ENCODE data around the gene LMBRD1. TPM values are rescaled to one million over a fixed set of nuclear protein-coding genes. Genes with fewer than 3 reads are reported as not detected.

The LMBRD1 gene
- total RNA-seq, 6 donors from 2014 or later = 24.5 to 104 (median 55.9) TPM

DNA sequence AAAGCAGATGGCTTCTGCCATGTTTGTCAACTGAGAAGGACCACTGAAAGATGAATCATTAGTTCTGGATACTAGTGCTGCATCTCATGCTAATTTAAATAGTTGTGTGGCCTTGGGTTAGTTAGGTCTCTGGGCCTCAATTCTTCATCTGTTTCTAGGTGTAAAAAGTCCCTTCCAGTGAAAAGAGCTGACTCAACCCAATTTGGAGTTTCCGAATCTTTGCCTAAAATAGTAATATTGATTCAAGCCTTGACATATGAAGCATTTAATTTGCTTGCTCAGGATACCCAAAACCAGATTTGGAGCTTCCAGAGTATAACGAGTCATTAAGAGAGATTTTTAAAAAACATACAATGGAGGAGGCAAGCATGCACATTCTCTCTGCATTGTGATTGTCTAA is 163.9 kb downstream of the LMBRD1 start:
- Histone ChIP-seq H3K4me3 (no peak overlapping the region), H3K4me1 (no peaks in the 10 kb centered on the region), H3K27ac (no peak overlapping the region), H3K9me3 (no peaks in the 10 kb centered on the region), H3K36me3 (no peaks in the 10 kb centered on the region), H3K27me3 (no peaks in the 10 kb centered on the region)
- ATAC-seq (ENCODE audit: low FRiP score in 2 of 2) (no peak), DNase-seq (no peak)
- TF ChIP-seq EP300 (IDR thresholded peaks at IDR 0.05) (no peak), POLR2AphosphoS5 (IDR thresholded peaks at IDR 0.05) (no peak), CTCF (IDR thresholded peaks at IDR 0.05) (no peak), POLR2A (IDR thresholded peaks at IDR 0.05) (no peak)
- 90 to 93% methylated on average over 2 of the region's 2 CpGs for whole genome bisulfite sequencing, 2 donors

DNA sequence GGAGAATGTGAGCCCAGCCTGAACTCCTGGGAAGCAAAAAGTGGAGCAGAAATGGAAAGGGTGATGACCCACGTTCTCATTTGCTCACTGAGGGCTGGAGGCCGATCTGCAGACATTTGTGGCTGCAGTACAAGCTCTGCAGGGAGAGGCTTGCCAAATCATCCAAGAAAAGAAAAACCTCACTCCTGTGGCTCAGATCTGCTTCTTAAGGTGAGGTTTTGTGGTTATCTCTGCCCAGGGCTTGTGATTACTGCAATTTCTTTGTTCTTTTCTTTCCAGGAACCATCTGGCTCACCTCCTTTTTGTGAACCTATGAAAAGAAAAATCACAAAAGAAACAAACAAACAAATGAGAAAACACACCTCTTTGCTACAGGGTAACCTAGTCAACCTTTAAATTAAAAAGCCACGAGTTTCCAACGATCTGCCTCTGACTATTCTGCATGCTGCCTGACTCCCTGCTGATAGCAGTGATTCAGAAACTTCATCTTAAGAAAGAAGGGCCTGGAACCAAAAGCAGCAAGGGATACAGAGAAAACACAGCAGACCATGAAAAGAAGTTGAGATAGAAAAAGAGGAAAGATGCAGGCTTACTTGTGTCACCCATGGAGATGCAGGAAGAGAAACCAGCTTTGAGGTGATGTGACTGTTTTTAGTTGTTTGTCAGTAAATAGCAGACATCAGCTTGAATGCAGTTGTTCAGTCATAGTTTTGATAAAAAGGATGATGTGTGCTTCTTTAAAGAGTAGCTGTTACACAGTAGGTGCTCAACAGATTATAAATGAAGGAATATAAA is 165.1 kb downstream of the LMBRD1 start:
- TF ChIP-seq POLR2A (IDR thresholded peaks at IDR 0.05) (no peak), POLR2AphosphoS5 (IDR thresholded peaks at IDR 0.05) (no peak), CTCF (IDR thresholded peaks at IDR 0.05) (no peak), EP300 (IDR thresholded peaks at IDR 0.05) (no peak)
- Histone ChIP-seq H3K4me3 (no peak overlapping the region), H3K36me3 (no peaks in the 10 kb centered on the region), H3K9me3 (no peaks in the 10 kb centered on the region), H3K27ac (no peak overlapping the region), H3K27me3 (no peaks in the 10 kb centered on the region), H3K4me1 (no peaks in the 10 kb centered on the region)
- DNase-seq (no peak), ATAC-seq (ENCODE audit: low FRiP score in 2 of 2) (no peak)
- WGBS, 2 donors = 44 to 56% methylated on average over 4 of the region's 4 CpGs

GRCh38 chr6:69630767-69631166 is 166.0 kb downstream of the LMBRD1 start:
- 82 to 90% methylated on average over 1 of the region's 1 CpG for WGBS, 2 donors
- no peaks in the 10 kb centered on the region for H3K36me3 ChIP-seq
- no peaks in the 10 kb centered on the region for H3K27me3 ChIP-seq
- H3K4me3 ChIP-seq = no peak overlapping the region
- DNase-seq (no peak), ATAC-seq (ENCODE audit: low FRiP score in 2 of 2) (no peak)
- H3K4me1 ChIP-seq = no peaks in the 10 kb centered on the region
- no peaks in the 10 kb centered on the region for H3K9me3 ChIP-seq
- no peak for TF ChIP-seq POLR2AphosphoS5 (IDR thresholded peaks at IDR 0.05)
- no peak for TF ChIP-seq POLR2A (IDR thresholded peaks at IDR 0.05)
- no peak for TF ChIP-seq CTCF (IDR thresholded peaks at IDR 0.05)
- H3K27ac ChIP-seq = no peak overlapping the region

- ATAC-seq (ENCODE audit: low FRiP score in 2 of 2) (no peak), DNase-seq (no peak)
- Histone ChIP-seq H3K4me1 (no peaks in the 10 kb centered on the region), H3K27me3 (no peaks in the 10 kb centered on the region), H3K9me3 (no peaks in the 10 kb centered on the region), H3K27ac (no peak overlapping the region), H3K36me3 (no peaks in the 10 kb centered on the region), H3K4me3 (no peak overlapping the region)
- WGBS, 2 donors = 87 to 93% methylated on average over 1 of the region's 1 CpG
- TF ChIP-seq POLR2A (IDR thresholded peaks at IDR 0.05) (no peak), CTCF (IDR thresholded peaks at IDR 0.05) (no peak), POLR2AphosphoS5 (IDR thresholded peaks at IDR 0.05) (no peak), EP300 (IDR thresholded peaks at IDR 0.05) (no peak)
Measured at GRCh38 chr6:69627625-69628024, 169.2 kb downstream of the LMBRD1 start.

- TF ChIP-seq EP300 (IDR thresholded peaks at IDR 0.05) (no peak), POLR2AphosphoS5 (IDR thresholded peaks at IDR 0.05) (no peak), POLR2A (IDR thresholded peaks at IDR 0.05) (no peak)
- DNase-seq = no peak
- Histone ChIP-seq H3K4me1 (no peaks in the 10 kb centered on the region), H3K9me3 (no peaks in the 10 kb centered on the region), H3K4me3 (no peak overlapping the region), H3K27me3 (no peaks in the 10 kb centered on the region), H3K36me3 (no peaks in the 10 kb centered on the region), H3K27ac (no peak overlapping the region)
- WGBS, 2 donors = 81 to 89% methylated on average over 2 of the region's 2 CpGs
- ATAC-seq (ENCODE audit: low FRiP score in 2 of 2) = no peak
Measured at GRCh38 chr6:69624944-69625343, 171.9 kb downstream of the LMBRD1 start.

Other genes with a start within 250 kb of the LMBRD1 start
- gene COL19A1, start 69.5 kb upstream of the LMBRD1 start, total RNA-seq = 1 to 10 TPM in 1 of 6 donors, under 1 TPM in 1, not detected in 4; 0.49 to 1.0 TPM